Activated T-cell treated with anti-CD3 and anti-CD28 coated beads, Interleukin-2, amount 50 U/mL, for 4 hours (primary cell): ENCODE results near the gene WSCD2. TPM values are rescaled to one million over a fixed set of nuclear protein-coding genes. Genes with fewer than 3 reads are reported as not detected.
A peak's percentile ranks its signal among the peaks of the same experiment; 100 is the strongest.

ENCODE experiments used
- ATAC-seq, 2 donors: fragments of 200-7000 bp; cut with Tn5 transposase; one replicate each; pipeline ENCODE4 v1.10.0; 2021
- DNase-seq: peaks from one replicate; pipeline ENCODE4 v3.0.0-alpha.2; 2020
- H3K27me3 Mint-ChIP-seq: one replicate; pipeline ENCODE4 v1.8.0; 2021; ENCODE audit warnings: low read depth, mixed read lengths
- H3K36me3 Mint-ChIP-seq: one replicate; pipeline ENCODE4 v1.8.0; 2022; ENCODE audit warnings: mixed read lengths; ENCODE audit not compliant: insufficient read depth
- H3K4me1 Mint-ChIP-seq: one replicate; pipeline ENCODE4 v1.8.0; 2021; ENCODE audit warnings: low read depth, mixed read lengths
- H3K4me3 Mint-ChIP-seq: one replicate; pipeline ENCODE4 v1.8.0; 2021; ENCODE audit warnings: mild to moderate bottlenecking, moderate library complexity, mixed read lengths
- H3K9me3 Mint-ChIP-seq: one replicate; pipeline ENCODE4 v1.8.0; 2021; ENCODE audit warnings: mixed read lengths
- total RNA-seq, 3 donors: library from RNA; stranded (reverse); gene quantifications; one replicate each; pipeline ENCODE4 v1.2.1, GENCODE V29; 2021

Gene WSCD2
- total RNA-seq = not detected

GRCh38 chr12:108129017-108129812, at the start of gene WSCD2:
WSCD2 (plus strand) TSS chr12:108129288; CDS start chr12:108195833, 66,545 bp downstream.
- Mint-ChIP-seq H3K27me3 (peaks cover 60% of the 10 kb centered on the region), H3K4me3 (peak within 1 kb of the TSS; percentile 14), H3K36me3 (no peaks in the 10 kb centered on the region), H3K4me1 (peaks cover 3% of the 10 kb centered on the region), H3K9me3 (peaks cover 4% of the 10 kb centered on the region)
- DNase-seq = no peak
- peak in 1 of 2 donors; percentile 43 for ATAC-seq

- no peak for DNase-seq
- no peak for ATAC-seq
- Mint-ChIP-seq H3K9me3 (peaks cover 14% of the 10 kb centered on the region), H3K4me3 (no peak overlapping the region), H3K27me3 (peaks cover 18% of the 10 kb centered on the region), H3K36me3 (no peaks in the 10 kb centered on the region), H3K4me1 (no peaks in the 10 kb centered on the region)
Measured at GRCh38 chr12:108079721-108080120, 49.4 kb upstream of the WSCD2 start.

- peaks cover 21% of the 10 kb centered on the region for H3K27me3 Mint-ChIP-seq
- H3K4me3 Mint-ChIP-seq = no peak overlapping the region
- no peaks in the 10 kb centered on the region for H3K4me1 Mint-ChIP-seq
- peaks cover 14% of the 10 kb centered on the region for H3K9me3 Mint-ChIP-seq
- DNase-seq = no peak
- no peak for ATAC-seq
- no peaks in the 10 kb centered on the region for H3K36me3 Mint-ChIP-seq
Measured at GRCh38 chr12:108080363-108080762, 48.7 kb upstream of the WSCD2 start.

GRCh38 chr12:108082485-108082884, 46.6 kb upstream of the WSCD2 start:
- ATAC-seq (no peak), DNase-seq (no peak)
- Mint-ChIP-seq H3K4me3 (no peak overlapping the region), H3K9me3 (peaks cover 21% of the 10 kb centered on the region), H3K36me3 (no peaks in the 10 kb centered on the region), H3K4me1 (no peaks in the 10 kb centered on the region), H3K27me3 (peaks cover 18% of the 10 kb centered on the region)

- DNase-seq (no peak), ATAC-seq (no peak)
- Mint-ChIP-seq H3K27me3 (peaks cover 24% of the 10 kb centered on the region), H3K9me3 (peaks cover 35% of the 10 kb centered on the region), H3K4me3 (no peak overlapping the region), H3K36me3 (no peaks in the 10 kb centered on the region), H3K4me1 (no peaks in the 10 kb centered on the region)
Measured at GRCh38 chr12:108087900-108088299, 41.2 kb upstream of the WSCD2 start.

GRCh38 chr12:108090107-108090899, 38.8 kb upstream of the WSCD2 start:
- DNase-seq (no peak), ATAC-seq (no peak)
- Mint-ChIP-seq H3K36me3 (no peaks in the 10 kb centered on the region), H3K9me3 (peaks cover 22% of the 10 kb centered on the region), H3K27me3 (peaks cover 16% of the 10 kb centered on the region), H3K4me3 (no peak overlapping the region), H3K4me1 (no peaks in the 10 kb centered on the region)

- Mint-ChIP-seq H3K4me3 (no peak overlapping the region), H3K36me3 (no peaks in the 10 kb centered on the region), H3K9me3 (peaks cover 22% of the 10 kb centered on the region), H3K27me3 (peaks cover 16% of the 10 kb centered on the region), H3K4me1 (no peaks in the 10 kb centered on the region)
- DNase-seq (no peak), ATAC-seq (no peak)
Measured at GRCh38 chr12:108090932-108091678, 38.0 kb upstream of the WSCD2 start.

- H3K4me1 Mint-ChIP-seq = no peaks in the 10 kb centered on the region
Measured at GRCh38 chr12:108091679-108092051, 37.4 kb upstream of the WSCD2 start.

GRCh38 chr12:108093209-108093608, 35.9 kb upstream of the WSCD2 start:
- no peak overlapping the region for H3K4me3 Mint-ChIP-seq
- peaks cover 8% of the 10 kb centered on the region for H3K9me3 Mint-ChIP-seq
- DNase-seq = no peak
- peaks cover 18% of the 10 kb centered on the region for H3K27me3 Mint-ChIP-seq
- ATAC-seq = no peak
- H3K36me3 Mint-ChIP-seq = no peaks in the 10 kb centered on the region
- H3K4me1 Mint-ChIP-seq = no peaks in the 10 kb centered on the region

More at GRCh38 chr12:108091679-108092051, 37.4 kb upstream of the WSCD2 start:
- Mint-ChIP-seq H3K4me3 (no peak overlapping the region), H3K36me3 (no peaks in the 10 kb centered on the region), H3K9me3 (peaks cover 22% of the 10 kb centered on the region), H3K27me3 (peaks cover 16% of the 10 kb centered on the region)
- no peak for ATAC-seq
- DNase-seq = no peak

- H3K36me3 Mint-ChIP-seq = no peaks in the 10 kb centered on the region
- no peaks in the 10 kb centered on the region for H3K4me1 Mint-ChIP-seq
- peaks cover 18% of the 10 kb centered on the region for H3K27me3 Mint-ChIP-seq
- H3K9me3 Mint-ChIP-seq = no peaks in the 10 kb centered on the region
- no peak overlapping the region for H3K4me3 Mint-ChIP-seq
- DNase-seq (no peak), ATAC-seq (no peak)
Measured at GRCh38 chr12:108094056-108094649, 34.9 kb upstream of the WSCD2 start.

GRCh38 chr12:108097160-108097911, 31.8 kb upstream of the WSCD2 start:
- H3K4me3 Mint-ChIP-seq = no peak overlapping the region
- H3K9me3 Mint-ChIP-seq = no peaks in the 10 kb centered on the region
- H3K36me3 Mint-ChIP-seq = no peaks in the 10 kb centered on the region
- no peak for ATAC-seq
- H3K4me1 Mint-ChIP-seq = no peaks in the 10 kb centered on the region
- DNase-seq = no peak
- H3K27me3 Mint-ChIP-seq = peaks cover 5% of the 10 kb centered on the region

- DNase-seq = no peak
Measured at GRCh38 chr12:108098374-108098773, 30.7 kb upstream of the WSCD2 start.

GRCh38 chr12:108099073-108099472, 30.0 kb upstream of the WSCD2 start:
- no peaks in the 10 kb centered on the region for H3K36me3 Mint-ChIP-seq
- no peak overlapping the region for H3K4me3 Mint-ChIP-seq
- no peak for DNase-seq
- no peaks in the 10 kb centered on the region for H3K9me3 Mint-ChIP-seq
- no peaks in the 10 kb centered on the region for H3K4me1 Mint-ChIP-seq
- peaks cover 5% of the 10 kb centered on the region for H3K27me3 Mint-ChIP-seq
- ATAC-seq = no peak

More at GRCh38 chr12:108098374-108098773, 30.7 kb upstream of the WSCD2 start:
- Mint-ChIP-seq H3K27me3 (peaks cover 2% of the 10 kb centered on the region), H3K9me3 (no peaks in the 10 kb centered on the region), H3K4me3 (no peak overlapping the region), H3K36me3 (no peaks in the 10 kb centered on the region), H3K4me1 (no peaks in the 10 kb centered on the region)
- ATAC-seq = no peak
